MCF 10A (cell line): ENCODE data around the gene CCT5. TPM values are rescaled to one million over a fixed set of nuclear protein-coding genes. Genes with fewer than 3 reads are reported as not detected.

Experiments
- BruUV-seq: library from RNA; stranded (reverse); fragments of 400-500 nt; replicated peaks from 2 replicates; lab custom pipeline; 2021; lab: Mats Ljungman, UMichigan
- CTCF ChIA-PET: fragments of 300-600 bp; sonication (Branson Sonifier 250); formaldehyde crosslinking; extraction: SDS; loops from one replicate; lab custom pipeline; 2021; ENCODE audit warnings: antibody characterized with exemption, inconsistent platforms; lab: Yijun Ruan, JAX
- POLR2A ChIA-PET: fragments of 300-600, 350-650 bp; sonication (Branson Sonifier 250); formaldehyde crosslinking; extraction: SDS; loops from one replicate; lab custom pipeline; 2020; ENCODE audit warnings: antibody characterized with exemption, inconsistent platforms; lab: Yijun Ruan, JAX
- DNase-seq: peaks from one replicate; pipeline ENCODE4 v3.0.0-alpha.2; 2018; ENCODE audit not compliant: unreplicated experiment
- H3K27ac Mint-ChIP-seq: one replicate; pipeline ENCODE4 v1.8.0; 2022; ENCODE audit warnings: mild to moderate bottlenecking, low read depth, mixed read lengths; ENCODE audit not compliant: unreplicated experiment
- H3K27me3 Mint-ChIP-seq: one replicate; pipeline ENCODE4 v1.8.0; 2022; ENCODE audit warnings: mixed read lengths; ENCODE audit not compliant: insufficient read depth, unreplicated experiment
- H3K36me3 Mint-ChIP-seq: one replicate; pipeline ENCODE4 v1.8.0; 2022; ENCODE audit warnings: mild to moderate bottlenecking, moderate library complexity, mixed read lengths; ENCODE audit not compliant: insufficient read depth, unreplicated experiment
- H3K4me1 Mint-ChIP-seq: one replicate; pipeline ENCODE4 v1.8.0; 2022; ENCODE audit warnings: mixed read lengths; ENCODE audit not compliant: insufficient read depth, unreplicated experiment
- H3K4me3 Mint-ChIP-seq: one replicate; pipeline ENCODE4 v1.8.0; 2022; ENCODE audit warnings: mild to moderate bottlenecking, moderate library complexity, mixed read lengths; ENCODE audit not compliant: unreplicated experiment
- H3K9me3 Mint-ChIP-seq: one replicate; pipeline ENCODE4 v1.8.0; 2022; ENCODE audit warnings: mixed read lengths; ENCODE audit not compliant: unreplicated experiment
- intact Hi-C: fragments of 100-400 bp; cut with micrococcal nuclease; formaldehyde crosslinking; loops from 2 replicates; pipeline ENCODE4 v1.14.1; 2022
- total RNA-seq: library from RNA; stranded (reverse); gene quantifications from 2 replicates; pipeline ENCODE4 v1.2.3, GENCODE V29; 2022
- TF ChIP-seq, protein P1 (sequence below): fragments of 200-600 bp; IDR thresholded peaks from one replicate; pipeline ENCODE4 v1.8.0; 2022; ENCODE audit warnings: antibody characterized with exemption, mild to moderate bottlenecking; ENCODE audit not compliant: unreplicated experiment

The CCT5 gene
- total RNA-seq, 1 experiment from 2014 or later = 322 TPM

GRCh38 chr5:10306114-10306513 is 56.0 kb downstream of the CCT5 start:
- intact Hi-C loops = no loop called here
- Mint-ChIP-seq H3K27ac (peak overlapping the region; percentile 65), H3K27me3 (no peaks in the 10 kb centered on the region), H3K36me3 (peaks cover 7% of the 10 kb centered on the region), H3K9me3 (no peaks in the 10 kb centered on the region), H3K4me3 (peak overlapping the region; percentile 85), H3K4me1 (peaks cover 51% of the 10 kb centered on the region)
- TF ChIP-seq, protein P1, sequence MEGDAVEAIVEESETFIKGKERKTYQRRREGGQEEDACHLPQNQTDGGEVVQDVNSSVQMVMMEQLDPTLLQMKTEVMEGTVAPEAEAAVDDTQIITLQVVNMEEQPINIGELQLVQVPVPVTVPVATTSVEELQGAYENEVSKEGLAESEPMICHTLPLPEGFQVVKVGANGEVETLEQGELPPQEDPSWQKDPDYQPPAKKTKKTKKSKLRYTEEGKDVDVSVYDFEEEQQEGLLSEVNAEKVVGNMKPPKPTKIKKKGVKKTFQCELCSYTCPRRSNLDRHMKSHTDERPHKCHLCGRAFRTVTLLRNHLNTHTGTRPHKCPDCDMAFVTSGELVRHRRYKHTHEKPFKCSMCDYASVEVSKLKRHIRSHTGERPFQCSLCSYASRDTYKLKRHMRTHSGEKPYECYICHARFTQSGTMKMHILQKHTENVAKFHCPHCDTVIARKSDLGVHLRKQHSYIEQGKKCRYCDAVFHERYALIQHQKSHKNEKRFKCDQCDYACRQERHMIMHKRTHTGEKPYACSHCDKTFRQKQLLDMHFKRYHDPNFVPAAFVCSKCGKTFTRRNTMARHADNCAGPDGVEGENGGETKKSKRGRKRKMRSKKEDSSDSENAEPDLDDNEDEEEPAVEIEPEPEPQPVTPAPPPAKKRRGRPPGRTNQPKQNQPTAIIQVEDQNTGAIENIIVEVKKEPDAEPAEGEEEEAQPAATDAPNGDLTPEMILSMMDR = no peak
- POLR2A ChIA-PET = interaction anchor here (1.2 to 6.7 kb wide), 7 partner anchors 22 to 74 kb away, joined by 3 to 226 read pairs (median 8); partner anchors contain the start of genes ATPSCKMT, CCT5 and MARCHF6
- no TSS peak for BruUV-seq
- CTCF ChIA-PET = interaction anchor here (0.7 to 1.5 kb wide), 4 partner anchors 14 to 48 kb away, joined by 3 to 6 read pairs (median 5); no protein-coding TSS in a partner anchor
- DNase-seq = no peak

DNA sequence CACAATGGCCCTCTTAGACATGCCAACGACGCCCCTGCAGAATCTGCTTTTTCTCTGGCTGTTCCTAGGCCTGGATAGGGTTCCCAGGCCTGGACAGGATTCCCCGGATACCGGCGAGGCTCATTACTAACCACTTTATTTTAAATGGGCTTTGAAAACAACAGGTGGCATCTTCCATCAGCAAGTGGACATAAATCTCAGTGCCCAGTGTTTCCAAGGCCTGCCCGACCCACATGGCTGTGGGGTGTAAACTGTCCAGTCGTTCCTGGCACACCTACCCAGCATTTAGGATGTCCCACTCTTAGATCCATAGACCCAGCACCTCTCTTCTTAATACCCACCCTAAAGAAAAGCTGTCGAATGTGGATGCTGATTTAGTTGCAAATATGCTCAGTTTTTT is 56.7 kb downstream of the CCT5 start:
- Mint-ChIP-seq H3K4me1 (peaks cover 51% of the 10 kb centered on the region), H3K36me3 (peaks cover 6% of the 10 kb centered on the region), H3K27ac (peak overlapping the region; percentile 86), H3K27me3 (no peaks in the 10 kb centered on the region), H3K4me3 (peak overlapping the region; percentile 85), H3K9me3 (no peaks in the 10 kb centered on the region)
- ChIA-PET POLR2A (interaction anchor here (0.6 to 6.7 kb wide), 14 partner anchors 17 to 1495 kb away, joined by 3 to 226 read pairs (median 3); partner anchors contain the start of genes ATPSCKMT, CCT5 and MARCHF6), CTCF (interaction anchor here (1.2 to 1.5 kb wide), 3 partner anchors 14 to 45 kb away, joined by 3 to 6 read pairs (median 5); no protein-coding TSS in a partner anchor)
- TF ChIP-seq, protein P1 = no peak
- intact Hi-C loops = no loop called here
- BruUV-seq = no TSS peak
- DNase-seq = no peak

DNA sequence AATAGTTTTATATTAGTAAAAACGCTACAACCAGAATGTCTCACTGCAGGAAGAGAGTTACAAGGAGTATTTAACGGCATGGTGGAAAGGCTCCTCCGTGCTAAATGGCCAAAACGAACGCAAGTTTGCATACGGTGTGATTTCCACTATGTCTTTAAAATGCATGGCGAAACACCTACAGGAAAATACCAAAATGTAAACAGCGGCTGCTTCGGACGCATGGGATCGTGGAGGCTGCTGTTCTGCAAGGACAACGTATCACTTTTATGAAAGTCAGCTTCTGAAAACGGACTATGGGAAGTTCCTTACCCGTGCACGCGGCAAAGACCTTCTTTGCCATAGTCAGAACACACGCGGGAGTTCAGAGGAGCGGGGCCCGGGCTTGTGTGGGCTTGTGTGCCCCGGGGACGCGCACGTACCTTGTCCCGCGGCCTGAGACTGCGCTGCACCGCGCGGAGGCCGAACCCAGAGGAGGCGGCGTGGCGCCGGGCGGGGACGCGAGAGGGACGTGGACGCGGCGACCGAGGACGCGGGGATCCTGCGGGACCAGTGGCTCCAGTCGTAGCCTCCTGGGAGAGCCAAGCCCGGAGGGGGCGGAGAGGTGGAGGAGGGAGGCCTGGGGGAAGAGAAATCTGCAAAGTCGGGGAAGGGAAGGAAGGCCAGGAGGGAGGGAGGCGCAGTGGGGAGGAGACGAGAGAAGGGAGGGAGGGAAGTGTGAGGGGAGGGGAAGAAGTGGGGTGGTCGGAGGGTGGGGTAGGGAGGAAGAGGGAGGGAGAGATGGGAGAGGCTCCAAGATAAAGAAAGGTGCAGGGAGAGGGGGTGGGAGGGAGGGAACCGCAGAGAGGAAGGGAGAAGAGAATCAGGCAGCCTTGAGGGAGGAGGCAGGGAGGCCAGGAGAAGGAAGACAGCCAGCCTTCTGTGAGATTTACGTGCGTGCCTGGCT is 57.4 kb downstream of the CCT5 start, which contains the start of gene CMBL:
TSS of gene CMBL (minus strand) at position 697 of the 943 bp plus-strand sequence. CDS start 17,140 bp downstream, outside the sequence.
- Mint-ChIP-seq H3K27ac (peak within 1 kb of the TSS; percentile 86), H3K36me3 (peaks cover 6% of the 10 kb centered on the region), H3K4me3 (peak within 1 kb of the TSS; percentile 85), H3K4me1 (peaks cover 52% of the 10 kb centered on the region), H3K9me3 (no peaks in the 10 kb centered on the region), H3K27me3 (no peaks in the 10 kb centered on the region)
- BruUV-seq = TSS peak; percentile 21
- CTCF ChIA-PET = interaction anchor here (0.6 to 1.5 kb wide), 4 partner anchors 15 to 46 kb away, joined by 3 to 6 read pairs (median 5); partner anchors contain the start of gene MARCHF6
- TF ChIP-seq, protein P1 = no peak
- POLR2A ChIA-PET = interaction anchor here (0.6 to 6.7 kb wide), 15 partner anchors 18 to 1494 kb away, joined by 3 to 226 read pairs (median 4); partner anchors contain the start of genes ATPSCKMT, CCT5 and MARCHF6
- intact Hi-C loops = no loop called here
- DNase-seq = peak; percentile 85
